SK-N-SH treated with all-trans-retinoic acid at 6 μM for 48 hours (cell line): ENCODE data around the gene STMP1.

Source experiments
- ATAC-seq: fragments of 200-7000 bp; cut with Tn5 transposase; 3 replicates; pipeline ENCODE4 v1.9.1; 2020; ENCODE audit warnings: mild to moderate bottlenecking, moderate library complexity
- ARNTL ChIP-seq: fragments of 450-650 bp; formaldehyde crosslinking; IDR thresholded peaks from 2 replicates; pipeline ENCODE4 v1.5.0; 2020; ENCODE audit warnings: low read depth, mild to moderate bottlenecking, moderate library complexity, borderline replicate concordance
- BACH2 ChIP-seq: fragments of 250-450 bp; sonication (Bioruptor Pico); IDR thresholded peaks from 2 replicates; pipeline ENCODE4 v1.9.0; 2021; ENCODE audit warnings: mild to moderate bottlenecking, borderline replicate concordance
- CREB5 ChIP-seq: fragments of 250-450 bp; sonication (Bioruptor Pico); IDR thresholded peaks from 2 replicates; pipeline ENCODE4 v1.5.1; 2020; ENCODE audit warnings: low read depth, mild to moderate bottlenecking, moderate library complexity
- ESRRG ChIP-seq: fragments of 250-450 bp; sonication (Bioruptor Pico); IDR thresholded peaks from 2 replicates; pipeline ENCODE4 v1.6.1; 2021; ENCODE audit warnings: mild to moderate bottlenecking
- GLIS3 ChIP-seq: fragments of 250-450 bp; sonication (Bioruptor Pico); IDR thresholded peaks from 2 replicates; pipeline ENCODE4 v1.5.0; 2020; ENCODE audit warnings: mild to moderate bottlenecking, moderate library complexity
- ISL1 ChIP-seq: fragments of 250-450 bp; sonication (Bioruptor Pico); IDR thresholded peaks from 2 replicates; pipeline ENCODE4 v2.1.2; 2022; ENCODE audit warnings: mild to moderate bottlenecking, moderate library complexity
- OSR1 ChIP-seq: fragments of 250-450 bp; sonication (Bioruptor Pico); IDR thresholded peaks from 2 replicates; pipeline ENCODE4 v1.8.0; 2022; ENCODE audit warnings: moderate library complexity, mild to moderate bottlenecking, inconsistent platforms
- PATZ1 ChIP-seq: fragments of 250-450 bp; sonication (Bioruptor Pico); IDR thresholded peaks from 2 replicates; pipeline ENCODE4 v1.8.0; 2020; ENCODE audit warnings: mild to moderate bottlenecking, moderate library complexity, borderline replicate concordance
- PPARA ChIP-seq: fragments of 250-450 bp; sonication (Bioruptor Pico); IDR thresholded peaks from 2 replicates; pipeline ENCODE4 v1.5.0; 2020; ENCODE audit warnings: mild to moderate bottlenecking, borderline replicate concordance
- RARB ChIP-seq: fragments of 250-450 bp; sonication (Bioruptor Pico); IDR thresholded peaks from 2 replicates; pipeline ENCODE4 v1.8.0; 2021; ENCODE audit warnings: mild to moderate bottlenecking, moderate library complexity
- SNAI2 ChIP-seq: fragments of 250-450 bp; sonication (Bioruptor Pico); IDR thresholded peaks from 2 replicates; pipeline ENCODE4 v1.5.0; 2020; ENCODE audit warnings: mild to moderate bottlenecking, moderate library complexity
- TCF4 ChIP-seq: fragments of 250-450 bp; sonication (Bioruptor Pico); IDR thresholded peaks from 2 replicates; pipeline ENCODE4 v1.8.0; 2021; ENCODE audit warnings: mild to moderate bottlenecking, moderate library complexity, borderline replicate concordance
- TOX ChIP-seq: fragments of 250-450 bp; sonication (Bioruptor Pico); IDR thresholded peaks from 2 replicates; pipeline ENCODE4 v1.8.0; 2021; ENCODE audit warnings: mild to moderate bottlenecking, moderate library complexity, borderline replicate concordance
- TSHZ2 ChIP-seq: fragments of 250-450 bp; sonication (Bioruptor Pico); IDR thresholded peaks from 2 replicates; pipeline ENCODE4 v1.5.0; 2020; ENCODE audit warnings: mild to moderate bottlenecking, moderate library complexity
- ZC3H10 ChIP-seq: fragments of 250-450 bp; sonication (Bioruptor Pico); IDR thresholded peaks from 2 replicates; pipeline ENCODE4 v1.5.1; 2021; ENCODE audit warnings: mild to moderate bottlenecking, moderate library complexity
- ZFP3 ChIP-seq: fragments of 250-450 bp; sonication (Bioruptor Pico); IDR thresholded peaks from 2 replicates; pipeline ENCODE4 v1.5.0; 2020; ENCODE audit warnings: mild to moderate bottlenecking, moderate library complexity
- ZFP30 ChIP-seq: fragments of 450-650 bp; formaldehyde crosslinking; IDR thresholded peaks from 2 replicates; pipeline ENCODE4 v1.5.0; 2022; ENCODE audit warnings: mild to moderate bottlenecking, moderate library complexity
- ZNF565 ChIP-seq: fragments of 450-650 bp; formaldehyde crosslinking; conservative IDR thresholded peaks from 2 replicates; pipeline ENCODE4 v1.5.0; 2020; ENCODE audit warnings: low read depth, mild to moderate bottlenecking, moderate library complexity
- ZNF70 ChIP-seq: fragments of 450-650 bp; formaldehyde crosslinking; IDR thresholded peaks from 2 replicates; pipeline ENCODE4 v1.5.0; 2020; ENCODE audit warnings: mild to moderate bottlenecking, moderate library complexity

Gene STMP1

GRCh38 chr7:135647755-135648154 is 14.6 kb upstream of the STMP1 start:
- TF ChIP-seq BACH2 (CRISPR knock-in tag) (no peak), TCF4 (CRISPR knock-in tag) (no peak), TOX (no peak), OSR1 (CRISPR knock-in tag) (no peak), ARNTL (no peak), RARB (CRISPR knock-in tag) (no peak), ZC3H10 (CRISPR knock-in tag) (no peak), ZNF70 (CRISPR knock-in tag) (no peak), ZFP30 (CRISPR knock-in tag) (no peak), ESRRG (CRISPR knock-in tag) (no peak), PPARA (CRISPR knock-in tag) (no peak), GLIS3 (CRISPR knock-in tag) (no peak), ZNF565 (CRISPR knock-in tag) (no peak), SNAI2 (CRISPR knock-in tag) (no peak), TSHZ2 (CRISPR knock-in tag) (no peak), PATZ1 (CRISPR knock-in tag) (no peak), CREB5 (CRISPR knock-in tag) (no peak), ZFP3 (no peak), ISL1 (no peak)

GRCh38 chr7:135648235-135648634 is 14.1 kb upstream of the STMP1 start:
- TF ChIP-seq ZNF565 (CRISPR knock-in tag) (no peak), TCF4 (CRISPR knock-in tag) (no peak), TSHZ2 (CRISPR knock-in tag) (no peak)
- no peak for ATAC-seq

More at GRCh38 chr7:135647755-135648154, 14.6 kb upstream of the STMP1 start:
- ATAC-seq = no peak

GRCh38 chr7:135650831-135651573 is 11.3 kb upstream of the STMP1 start:
- TF ChIP-seq RARB (CRISPR knock-in tag) (no peak), CREB5 (CRISPR knock-in tag) (peak; percentile 57; the same call in 1 of the 2 replicates), TCF4 (CRISPR knock-in tag) (no peak), ZFP30 (CRISPR knock-in tag) (no peak), ESRRG (CRISPR knock-in tag) (no peak), ZFP3 (peak; percentile 80), PATZ1 (CRISPR knock-in tag) (no peak), SNAI2 (CRISPR knock-in tag) (no peak)
- ATAC-seq = peak; percentile 55
